Tibial artery (tissue), 4 donors: ENCODE measurements around the gene MEX3D.

Experiments used
- DNase-seq, 2 donors: peaks; one replicate each; pipeline ENCODE4 v3.0.0-alpha.2; 2019
- H3K27ac ChIP-seq, 2 donors: fragments of 200-600 bp; sonication (generic) in 1 of 2; 1 replicate in 1 of 2; 2 replicates in 1 of 2; pipeline ENCODE4 v1.5.1; 2018 to 2019; ENCODE audit warnings: mild to moderate bottlenecking in 1 of 2
- H3K27me3 ChIP-seq, 2 donors: fragments of 200-600 bp; sonication (generic) in 1 of 2; one replicate each; pipeline versions ENCODE4 v1.5.1 to v1.6.0; 2016 to 2019
- H3K36me3 ChIP-seq, 3 donors: fragments of 200-600 bp; sonication (generic) in 2 of 3; one replicate each; pipeline ENCODE4 v1.5.1; 2016 to 2019; ENCODE audit warnings: mild to moderate bottlenecking in 2 of 3
- H3K4me1 ChIP-seq, 4 donors: fragments of 200-600 bp; sonication (generic) in 2 of 4; 1 replicate in 3 of 4; 2 replicates in 1 of 4; pipeline ENCODE4 v1.5.1; 2016 to 2019
- H3K4me3 ChIP-seq, 2 donors: fragments of 200-600 bp; sonication (generic) in 1 of 2; 1 replicate in 1 of 2; 2 replicates in 1 of 2; pipeline ENCODE4 v1.5.1; 2018 to 2019; ENCODE audit warnings: mild to moderate bottlenecking in 2 of 2
- H3K9me3 ChIP-seq, 3 donors: fragments of 200-600 bp; sonication (generic) in 1 of 3; one replicate each; pipeline ENCODE4 v1.5.1; 2016 to 2019
- CTCF ChIP-seq, 2 experiments: fragments of 200-600 bp in 1 of 2; fragments of 450-650 bp in 1 of 2; IDR thresholded peaks; one replicate each; pipeline ENCODE4 v1.5.1; 2017 to 2019; ENCODE audit warnings: antibody characterized with exemption in 2 of 2, mild to moderate bottlenecking in 1 of 2, moderate library complexity in 1 of 2
- intact Hi-C: fragments of 100-400 bp; cut with DNase I; formaldehyde crosslinking; loops from one replicate; pipeline ENCODE4 v1.15.0; 2023; ENCODE audit warnings: low total_unique reads

Gene MEX3D

GRCh38 chr19:1529430-1529816 lies 38.7 kb downstream of the MEX3D start:
- no peak for DNase-seq
- Histone ChIP-seq H3K27ac (no peak overlapping the region), H3K9me3 (no peaks in the 10 kb centered on the region), H3K4me1 (peaks cover 0 to 1% (median 0%) of the 10 kb centered on the region in 4 donors), H3K4me3 (no peak overlapping the region), H3K36me3 (no peaks in the 10 kb centered on the region), H3K27me3 (peaks cover 0 to 91% of the 10 kb centered on the region in 2 donors)
- intact Hi-C loops: no loop called here
- no peak for TF ChIP-seq CTCF (IDR thresholded peaks at IDR 0.05)

GRCh38 chr19:1528596-1529429 lies 39.3 kb downstream of the MEX3D start:
- peaks cover 0 to 94% of the 10 kb centered on the region in 2 donors for H3K27me3 ChIP-seq
- H3K4me3 ChIP-seq: no peak overlapping the region
- no peak for DNase-seq
- no peaks in the 10 kb centered on the region for H3K36me3 ChIP-seq
- H3K4me1 ChIP-seq: peaks cover 0 to 7% (median 6%) of the 10 kb centered on the region in 4 donors
- no peaks in the 10 kb centered on the region for H3K9me3 ChIP-seq
- intact Hi-C loops: no loop called here
- TF ChIP-seq CTCF (IDR thresholded peaks at IDR 0.05): no peak
- no peak overlapping the region for H3K27ac ChIP-seq

- Histone ChIP-seq H3K9me3 (no peaks in the 10 kb centered on the region), H3K4me3 (no peak overlapping the region), H3K27me3 (peaks cover 0 to 94% of the 10 kb centered on the region in 2 donors), H3K36me3 (no peaks in the 10 kb centered on the region), H3K27ac (no peak overlapping the region), H3K4me1 (peaks cover 0 to 9% (median 7%) of the 10 kb centered on the region in 4 donors)
- DNase-seq: no peak
- intact Hi-C loops: no loop called here
- TF ChIP-seq CTCF (IDR thresholded peaks at IDR 0.05): no peak
These were observed 40.3 kb downstream of the MEX3D start for GRCh38 chr19:1527650-1528309.

- H3K36me3 ChIP-seq: no peaks in the 10 kb centered on the region
- no peak for DNase-seq
- H3K4me1 ChIP-seq: peaks cover 0 to 9% (median 7%) of the 10 kb centered on the region in 4 donors
- H3K4me3 ChIP-seq: no peak overlapping the region
- intact Hi-C loops: no loop called here
- no peaks in the 10 kb centered on the region for H3K9me3 ChIP-seq
- H3K27ac ChIP-seq: no peak overlapping the region
- TF ChIP-seq CTCF (IDR thresholded peaks at IDR 0.05): no peak
- H3K27me3 ChIP-seq: peaks cover 0 to 91% of the 10 kb centered on the region in 2 donors
These were observed 41.0 kb downstream of the MEX3D start for GRCh38 chr19:1526979-1527649.

GRCh38 chr19:1526066-1526778 lies 41.9 kb downstream of the MEX3D start:
- TF ChIP-seq CTCF (IDR thresholded peaks at IDR 0.05): no peak
- Histone ChIP-seq H3K36me3 (no peaks in the 10 kb centered on the region), H3K9me3 (no peaks in the 10 kb centered on the region), H3K27ac (no peak overlapping the region), H3K4me3 (no peak overlapping the region), H3K27me3 (peaks cover 0 to 88% of the 10 kb centered on the region in 2 donors), H3K4me1 (peaks cover 0 to 9% (median 7%) of the 10 kb centered on the region in 4 donors)
- intact Hi-C loops: no loop called here
- DNase-seq: no peak
